Right lobe of liver (tissue), 4 donors: ENCODE results near the gene INPP4A.

ENCODE experiments used
- POLR2A ChIP-seq: fragments of 450-650 bp; IDR thresholded peaks from one replicate; pipeline ENCODE4 v1.6.1; 2017; ENCODE audit warnings: antibody characterized with exemption, mild to moderate bottlenecking
- TF ChIP-seq, protein P1 (sequence below), 4 donors: fragments of 200-600 bp in 3 of 4; fragments of 450-650 bp in 1 of 4; IDR thresholded peaks; one replicate each; pipeline versions ENCODE4 v1.5.1 to v1.8.0; 2016 to 2022; ENCODE audit warnings: antibody characterized with exemption in 4 of 4, mild to moderate bottlenecking in 2 of 4
- donor health status: DM: no; HTN: no; CAD: no.
- donor health status: DM: no; HTN: no; CAD: no.
- donor health status: DM: no; HTN: yes; CAD: no.

DNA sequence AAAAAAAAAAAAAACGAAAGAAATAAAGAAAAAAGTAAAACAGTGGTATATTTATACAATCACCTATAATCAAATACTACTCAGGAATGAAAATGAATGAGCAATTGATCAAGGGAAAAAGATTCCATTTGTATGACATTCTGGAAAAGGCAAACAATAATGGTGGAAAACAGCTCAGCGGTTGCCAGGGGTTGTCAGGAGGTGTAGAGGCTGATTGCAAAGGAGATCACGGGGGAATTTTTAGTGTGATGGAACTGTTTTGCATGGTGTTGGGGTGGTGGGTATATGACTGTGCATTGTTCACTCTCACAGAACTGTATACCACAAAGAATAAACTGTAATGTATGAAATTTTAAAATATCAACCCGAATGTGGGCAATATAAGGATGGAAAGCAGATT is 45.5 kb upstream of the INPP4A start:
- TF ChIP-seq POLR2A: no peak
- TF ChIP-seq, protein P1, sequence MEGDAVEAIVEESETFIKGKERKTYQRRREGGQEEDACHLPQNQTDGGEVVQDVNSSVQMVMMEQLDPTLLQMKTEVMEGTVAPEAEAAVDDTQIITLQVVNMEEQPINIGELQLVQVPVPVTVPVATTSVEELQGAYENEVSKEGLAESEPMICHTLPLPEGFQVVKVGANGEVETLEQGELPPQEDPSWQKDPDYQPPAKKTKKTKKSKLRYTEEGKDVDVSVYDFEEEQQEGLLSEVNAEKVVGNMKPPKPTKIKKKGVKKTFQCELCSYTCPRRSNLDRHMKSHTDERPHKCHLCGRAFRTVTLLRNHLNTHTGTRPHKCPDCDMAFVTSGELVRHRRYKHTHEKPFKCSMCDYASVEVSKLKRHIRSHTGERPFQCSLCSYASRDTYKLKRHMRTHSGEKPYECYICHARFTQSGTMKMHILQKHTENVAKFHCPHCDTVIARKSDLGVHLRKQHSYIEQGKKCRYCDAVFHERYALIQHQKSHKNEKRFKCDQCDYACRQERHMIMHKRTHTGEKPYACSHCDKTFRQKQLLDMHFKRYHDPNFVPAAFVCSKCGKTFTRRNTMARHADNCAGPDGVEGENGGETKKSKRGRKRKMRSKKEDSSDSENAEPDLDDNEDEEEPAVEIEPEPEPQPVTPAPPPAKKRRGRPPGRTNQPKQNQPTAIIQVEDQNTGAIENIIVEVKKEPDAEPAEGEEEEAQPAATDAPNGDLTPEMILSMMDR (IDR thresholded peaks at IDR 0.05): no peak
